ENCODE results near the gene ANKRD33B.
A peak's percentile ranks its signal among the peaks of the same experiment; 100 is the strongest.
"Not testable (repeated sequence)": the region's sequence is repeated elsewhere in the genome, so short reads cannot be mapped to it uniquely, and the experiment has no call there.

The ANKRD33B gene

DNA sequence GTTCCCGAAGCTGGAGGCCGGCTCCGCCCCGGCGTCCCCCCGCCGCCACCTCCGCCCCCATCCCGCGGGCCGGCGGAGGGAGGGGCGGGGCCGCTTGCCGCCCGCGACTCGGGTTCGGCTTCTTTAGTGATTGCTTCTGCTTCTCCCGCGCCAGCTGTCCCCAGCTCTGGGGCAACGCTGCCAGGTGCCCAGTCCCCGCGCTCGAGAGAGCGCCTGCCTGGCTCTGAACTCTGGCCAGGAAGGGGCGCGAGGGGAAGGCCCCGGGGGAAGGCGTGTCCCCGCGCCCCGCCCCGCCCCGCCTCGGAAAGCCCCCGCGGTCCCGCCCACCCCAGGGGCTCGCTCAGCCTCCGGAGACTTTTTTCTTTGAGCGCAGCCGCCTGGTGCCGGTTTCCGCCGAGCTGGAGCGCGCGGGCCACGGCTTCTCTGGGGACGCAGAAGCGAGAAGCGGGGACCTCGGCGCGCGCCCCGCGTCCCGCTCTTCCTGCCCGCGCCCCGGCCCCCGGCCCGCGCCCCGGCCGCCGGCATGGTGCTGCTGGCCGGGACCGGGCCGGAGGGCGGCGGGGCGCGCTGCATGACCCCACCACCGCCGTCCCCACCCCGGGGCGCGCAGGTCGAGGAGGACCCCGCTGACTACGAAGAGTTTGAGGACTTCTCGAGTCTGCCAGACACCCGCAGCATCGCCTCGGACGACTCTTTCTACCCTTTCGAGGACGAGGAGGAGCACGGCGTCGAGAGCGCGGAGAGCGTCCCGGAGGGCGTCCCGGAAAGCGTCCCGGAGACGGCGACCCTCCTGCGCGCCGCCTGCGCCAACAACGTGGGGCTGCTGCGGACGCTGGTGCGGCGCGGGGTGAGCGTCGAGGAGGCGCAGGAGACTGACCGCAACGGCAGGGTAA is at the start of gene ANKRD33B:
TSS of gene ANKRD33B (plus strand) at position 126 of the 893 bp plus-strand sequence. CDS start at position 524, 398 bp downstream.
- peak; percentile 72 for DNase-seq (ENCODE audit: low read depth)

DNA sequence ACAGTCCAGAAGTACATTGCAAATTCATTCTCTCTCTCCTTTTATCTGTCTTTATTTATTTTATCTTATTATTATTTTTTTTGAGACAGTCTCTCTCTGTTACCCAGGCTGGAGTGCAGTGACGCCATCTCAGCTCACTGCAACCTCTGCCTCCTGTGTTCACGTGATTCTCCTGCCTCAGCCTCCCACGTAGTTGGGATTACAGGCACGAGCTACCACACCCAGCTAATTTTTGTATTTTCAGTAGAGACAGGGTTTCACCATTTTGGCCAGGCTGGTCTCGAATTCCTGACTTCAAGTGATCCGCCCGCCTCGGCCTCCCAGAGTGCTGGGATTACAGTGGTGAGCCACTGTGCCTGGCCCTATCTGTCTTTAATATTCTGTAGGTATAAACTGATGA is 49.3 kb upstream of the ANKRD33B start:
- DNase-seq (ENCODE audit: low read depth), result not testable (repeated sequence)

DNA sequence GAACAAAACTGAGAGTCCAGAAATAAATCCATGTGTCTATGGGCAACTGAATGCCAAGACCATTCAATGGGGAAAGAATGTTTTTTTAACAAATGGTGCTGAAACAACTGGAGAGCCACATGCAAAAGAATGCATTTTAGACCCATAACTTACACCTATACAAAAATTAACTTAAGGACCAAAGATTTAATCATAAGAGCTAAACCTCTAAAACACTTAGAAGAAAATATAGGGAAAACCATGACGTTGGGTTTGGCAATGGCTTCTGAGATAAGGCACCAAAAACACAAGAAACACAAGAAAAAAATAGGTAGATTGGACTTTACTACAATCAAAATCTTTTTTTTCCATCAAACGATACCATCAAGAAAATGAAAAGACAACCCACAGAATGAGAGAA is 48.4 kb upstream of the ANKRD33B start:
- no peak for DNase-seq (ENCODE audit: low read depth)

DNA sequence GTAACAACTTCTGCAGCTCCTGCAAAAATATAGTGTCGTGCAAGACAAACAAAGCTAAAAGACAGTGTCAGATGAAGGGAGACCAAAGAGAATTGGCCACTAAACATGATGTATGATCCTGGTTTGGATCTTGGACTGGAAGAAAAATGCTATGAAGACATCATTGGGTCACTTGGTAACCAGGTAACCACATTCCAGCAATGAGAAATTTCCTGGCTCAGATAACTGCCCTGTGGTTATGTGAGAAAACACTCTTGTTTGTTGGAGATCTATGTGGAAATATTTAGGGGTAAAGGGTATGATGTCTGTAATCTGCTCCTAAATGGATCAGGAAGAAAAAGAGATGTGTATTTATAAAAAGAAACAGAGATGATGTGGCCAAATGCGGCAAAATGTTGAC is 45.5 kb upstream of the ANKRD33B start:
- DNase-seq (ENCODE audit: low read depth), result no peak

- no peak for DNase-seq (ENCODE audit: low read depth)
These were observed 44.1 kb upstream of the ANKRD33B start for GRCh38 chr5:10519729-10520128.

DNA sequence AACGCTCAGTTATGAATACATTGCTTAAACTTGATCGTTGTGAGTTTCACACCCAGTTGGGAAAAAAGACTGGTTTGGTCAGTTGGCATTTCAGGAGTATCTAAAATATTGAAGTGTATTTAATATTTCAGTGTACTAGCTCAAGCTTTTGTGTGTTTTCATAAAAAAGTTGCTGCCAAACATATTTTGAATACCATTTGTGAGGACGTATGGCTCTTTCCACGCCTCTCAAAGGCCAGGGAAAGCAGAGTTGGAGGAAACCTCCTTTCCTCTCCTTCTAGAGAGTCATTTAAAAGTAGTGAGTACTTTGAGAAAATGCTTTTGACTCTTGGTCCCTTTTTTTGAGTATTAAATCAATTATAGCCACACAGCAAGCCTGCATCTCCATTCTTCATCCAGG is 43.2 kb upstream of the ANKRD33B start:
- DNase-seq (ENCODE audit: low read depth), result no peak

- DNase-seq (ENCODE audit: low read depth), result no peak
These were observed 42.2 kb upstream of the ANKRD33B start for GRCh38 chr5:10521466-10522223.

DNA sequence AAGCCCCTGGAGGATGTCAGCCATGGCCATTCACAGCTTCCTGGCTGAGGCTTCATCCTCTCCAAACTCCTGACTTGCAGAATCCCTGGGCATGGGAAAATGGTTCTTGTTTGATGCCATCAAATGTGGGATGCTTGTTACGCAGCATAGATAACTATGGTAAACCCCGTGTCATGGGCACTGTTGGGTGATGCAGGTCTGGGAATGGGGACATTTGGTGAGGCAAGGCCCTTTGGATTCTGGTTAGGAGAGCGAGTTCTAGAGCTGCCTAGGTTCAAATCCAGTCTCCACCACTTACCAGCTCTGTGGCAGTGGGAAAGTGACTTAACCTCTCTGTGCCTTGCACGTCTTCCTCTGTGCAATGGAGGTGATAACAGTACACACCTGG is 41.7 kb upstream of the ANKRD33B start:
- DNase-seq (ENCODE audit: low read depth), result no peak

DNA sequence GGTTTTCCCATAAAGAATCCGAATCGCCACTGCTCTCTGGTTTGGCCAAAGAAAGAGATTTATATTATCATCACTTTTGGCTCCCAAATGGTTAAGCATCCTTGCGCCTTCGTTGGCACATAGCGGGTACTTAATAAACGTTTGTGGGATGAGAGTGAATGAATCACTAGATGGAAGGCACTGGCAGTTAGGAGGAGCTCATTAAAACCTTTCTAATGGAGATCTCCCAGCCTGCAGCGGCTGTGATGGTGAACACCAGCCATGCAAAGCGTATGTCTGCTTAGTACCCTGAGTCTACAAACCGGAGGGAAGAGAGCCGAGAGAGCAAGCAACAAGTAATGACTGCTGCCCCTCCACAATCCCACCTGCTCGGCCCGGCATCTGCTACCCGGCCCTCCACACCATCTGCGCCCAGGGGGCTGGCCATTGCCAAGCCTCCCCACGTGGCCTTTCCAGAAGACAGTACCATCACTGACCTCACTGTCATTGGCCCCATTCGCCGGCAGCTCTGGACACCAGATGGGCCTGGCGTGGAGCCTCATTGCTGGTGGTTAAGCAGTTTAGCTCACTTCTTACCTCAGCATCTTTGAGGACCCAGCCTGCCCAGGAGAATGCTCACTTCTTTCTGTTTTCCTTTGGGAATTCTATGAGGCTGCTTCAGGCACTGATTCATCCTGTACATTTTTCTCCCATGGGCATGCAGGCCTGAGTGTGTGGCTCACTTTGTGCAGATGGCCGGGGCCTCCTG is 39.3 kb upstream of the ANKRD33B start:
- DNase-seq (ENCODE audit: low read depth), result no peak

- DNase-seq (ENCODE audit: low read depth), result no peak
These were observed 38.8 kb upstream of the ANKRD33B start for GRCh38 chr5:10525124-10525495.

DNA sequence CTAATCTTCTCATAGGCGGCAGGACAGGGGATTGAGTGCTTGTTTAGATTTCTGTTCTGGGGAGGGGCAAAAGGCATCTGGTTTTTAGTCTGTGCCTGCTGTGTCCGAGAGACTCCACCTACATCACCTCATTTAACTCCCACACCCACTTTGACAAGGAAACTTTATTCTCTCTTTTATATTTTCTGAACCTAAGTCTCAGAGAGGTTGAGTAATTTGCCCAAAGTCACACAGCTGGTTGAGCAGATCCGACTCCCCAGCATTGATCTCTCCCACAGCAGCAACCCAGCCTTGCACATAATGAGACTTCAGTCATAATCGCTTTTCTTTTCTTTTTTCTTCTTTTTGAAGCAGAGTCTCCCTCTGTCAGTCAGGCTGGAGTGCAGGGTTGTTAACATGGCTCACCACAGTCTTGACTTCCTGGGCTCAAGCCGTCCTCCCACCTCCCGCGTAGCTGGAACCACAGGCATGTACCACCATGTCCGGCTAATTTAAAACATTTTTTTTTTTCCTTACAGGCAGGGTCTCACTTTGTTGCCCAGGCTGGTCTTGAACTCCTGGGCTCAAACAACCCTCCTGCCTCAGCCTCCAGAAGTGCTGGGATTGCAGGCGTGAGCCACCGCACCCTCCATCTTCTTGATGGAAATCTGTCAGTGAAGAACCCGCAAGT is 36.5 kb upstream of the ANKRD33B start:
- no peak for DNase-seq (ENCODE audit: low read depth)

DNA sequence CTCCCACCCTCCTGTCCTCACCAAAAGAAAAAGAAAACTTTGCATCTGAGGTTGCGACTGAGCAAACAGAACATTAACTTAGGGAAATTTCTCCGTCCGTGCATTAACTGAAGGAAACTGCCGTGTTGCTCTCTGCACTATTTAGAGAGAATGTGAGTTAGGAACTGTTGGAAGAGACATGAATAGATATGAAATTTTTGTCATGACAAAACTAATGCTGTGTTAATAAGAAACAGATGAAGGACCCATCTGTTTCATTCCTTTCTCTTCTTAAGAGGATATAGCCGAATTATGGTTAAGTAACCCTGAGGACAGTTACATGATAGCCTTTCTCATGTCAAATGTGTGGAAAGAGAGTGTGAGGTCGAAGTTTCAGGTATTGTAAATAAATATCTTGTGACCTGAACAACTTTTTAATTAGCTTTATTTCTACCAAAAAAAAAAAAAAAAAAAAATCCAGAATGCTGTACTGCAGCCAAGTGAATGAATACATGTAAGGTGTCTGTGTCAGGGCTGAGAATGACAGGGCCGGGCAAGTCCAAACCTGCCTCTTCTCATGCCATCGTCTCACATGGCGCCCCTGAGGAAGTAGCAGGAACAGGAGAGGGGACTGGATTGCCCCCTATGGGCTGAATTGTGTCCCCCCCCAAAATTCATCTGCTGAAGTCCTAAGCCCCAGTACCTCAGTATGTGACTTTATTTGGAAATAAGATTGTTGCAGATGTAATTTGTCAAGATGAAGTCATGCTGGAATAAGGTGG is 35.6 kb upstream of the ANKRD33B start:
- no peak for DNase-seq (ENCODE audit: low read depth)

GRCh38 chr5:10528827-10529226 is 35.0 kb upstream of the ANKRD33B start:
- no peak for DNase-seq (ENCODE audit: low read depth)

GRCh38 chr5:10530601-10531320 is 33.1 kb upstream of the ANKRD33B start:
- DNase-seq (ENCODE audit: low read depth), result no peak

DNA sequence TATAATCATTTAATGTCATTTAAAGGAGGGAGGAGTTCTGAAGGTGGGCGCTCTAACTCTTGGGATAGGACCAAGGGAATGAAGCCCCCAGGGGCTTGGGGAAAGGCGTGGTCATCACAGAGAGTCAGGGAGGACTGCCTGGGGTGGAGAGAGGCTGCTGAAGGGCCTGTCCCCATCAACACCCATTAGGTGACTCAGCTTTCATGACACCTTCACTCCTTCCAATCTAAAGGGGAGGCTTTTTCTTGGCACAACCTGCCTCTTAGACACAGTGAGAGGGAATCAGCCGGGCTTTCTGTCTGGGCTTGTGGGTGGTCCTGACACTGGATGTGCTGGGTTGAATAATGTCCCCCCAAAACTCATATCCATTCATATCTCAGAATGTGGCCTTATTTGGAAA is 31.4 kb upstream of the ANKRD33B start:
- no peak for DNase-seq (ENCODE audit: low read depth)

- no peak for DNase-seq (ENCODE audit: low read depth)
These were observed 30.6 kb upstream of the ANKRD33B start for GRCh38 chr5:10533226-10533625.

DNA sequence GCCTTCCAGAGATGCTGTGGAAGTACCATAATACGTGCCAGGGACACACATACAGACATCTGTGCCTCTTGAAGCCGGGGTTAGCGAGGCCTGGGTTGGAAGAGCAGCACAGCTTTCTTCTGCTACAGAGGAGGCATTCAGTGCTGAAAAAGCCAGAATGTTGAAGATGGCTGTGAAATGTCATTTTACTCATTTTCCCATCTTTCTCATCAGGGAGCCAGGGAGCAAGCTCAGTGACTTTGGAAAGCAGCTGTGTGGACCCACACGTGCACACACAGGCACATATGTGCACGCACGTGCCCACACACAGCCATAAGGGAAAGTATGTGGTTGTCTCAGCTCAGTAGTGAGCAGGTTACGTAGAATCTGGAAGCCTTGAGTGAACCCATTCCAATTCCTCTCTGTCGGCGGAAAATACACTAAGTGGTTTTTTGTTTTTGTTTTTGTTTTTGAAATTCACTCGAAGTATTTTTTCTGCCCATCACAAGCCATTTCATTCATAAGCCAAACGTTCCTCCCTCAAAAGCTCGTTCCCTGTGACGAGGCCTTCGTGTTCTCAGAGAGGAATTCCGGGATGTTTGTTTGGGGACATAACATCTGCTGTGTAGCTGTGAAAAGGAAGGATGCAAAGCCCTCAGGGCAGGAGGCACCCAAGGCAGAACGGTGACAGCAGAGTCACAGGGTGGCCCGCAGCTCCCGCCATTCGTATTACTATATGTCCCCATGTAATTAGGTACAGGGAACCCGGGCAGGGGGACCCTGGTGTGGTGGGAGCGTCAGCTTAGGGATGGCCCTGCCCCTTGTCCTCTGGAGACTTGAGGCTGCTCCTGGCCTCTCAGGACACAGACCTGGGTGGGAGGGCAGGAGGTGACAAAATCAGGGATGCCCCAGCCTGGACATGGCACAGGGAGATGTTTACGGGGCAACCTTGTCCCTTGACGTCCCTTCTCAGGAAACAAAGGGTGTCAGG is 29.0 kb upstream of the ANKRD33B start:
- no peak for DNase-seq (ENCODE audit: low read depth)

GRCh38 chr5:10536511-10536910 is 27.4 kb upstream of the ANKRD33B start:
- DNase-seq (ENCODE audit: low read depth), result no peak

GRCh38 chr5:10536931-10537579 is 26.8 kb upstream of the ANKRD33B start:
- no peak for DNase-seq (ENCODE audit: low read depth)
